HFFc6 (cell line): Measurements from ENCODE around the gene PRSS48. TPM values are rescaled to one million over a fixed set of nuclear protein-coding genes. Genes with fewer than 3 reads are reported as not detected.
"Not testable (repeated sequence)": the region's sequence is repeated elsewhere in the genome, so short reads cannot be mapped to it uniquely, and the experiment has no call there.

Source experiments
- DNase-seq: peaks from one replicate; pipeline ENCODE4 v3.0.0-alpha.2; 2018
- H3K27ac Mint-ChIP-seq: 2 replicates; pipeline ENCODE4 v1.8.0; 2020; ENCODE audit warnings: mild to moderate bottlenecking, mixed read lengths
- H3K27me3 Mint-ChIP-seq: 2 replicates; pipeline ENCODE4 v1.8.0; 2021; ENCODE audit warnings: mild to moderate bottlenecking, moderate library complexity, mixed read lengths; ENCODE audit not compliant: insufficient read depth
- H3K36me3 Mint-ChIP-seq: 2 replicates; pipeline ENCODE4 v1.8.0; 2021; ENCODE audit warnings: low read depth, mixed read lengths
- H3K4me1 Mint-ChIP-seq: 2 replicates; pipeline ENCODE4 v1.8.0; 2020; ENCODE audit warnings: low read depth, mixed read lengths
- H3K4me3 Mint-ChIP-seq: 2 replicates; pipeline ENCODE4 v1.8.0; 2020; ENCODE audit warnings: mild to moderate bottlenecking, moderate library complexity, mixed read lengths
- H3K9me3 Mint-ChIP-seq: 2 replicates; pipeline ENCODE4 v1.8.0; 2020; ENCODE audit warnings: mild to moderate bottlenecking, mixed read lengths
- CTCF ChIP-seq: fragments of 200-600 bp; sonication (generic); IDR thresholded peaks from 2 replicates; pipeline ENCODE4 v1.5.0; 2021; ENCODE audit warnings: antibody characterized with exemption, mild to moderate bottlenecking
- total RNA-seq, 6 experiments: library from RNA; stranded (reverse); fragmentation: NEBNext Ultra II Directional; extraction: Animal tissue kit (Norgen Biotek cat#: 25700); gene quantifications; 2 replicates in 1 of 6; 3 replicates in 5 of 6; pipeline ENCODE4 v1.2.3, GENCODE V29; 2021

Gene PRSS48
- total RNA-seq, 6 experiments from 2014 or later = not detected

DNA sequence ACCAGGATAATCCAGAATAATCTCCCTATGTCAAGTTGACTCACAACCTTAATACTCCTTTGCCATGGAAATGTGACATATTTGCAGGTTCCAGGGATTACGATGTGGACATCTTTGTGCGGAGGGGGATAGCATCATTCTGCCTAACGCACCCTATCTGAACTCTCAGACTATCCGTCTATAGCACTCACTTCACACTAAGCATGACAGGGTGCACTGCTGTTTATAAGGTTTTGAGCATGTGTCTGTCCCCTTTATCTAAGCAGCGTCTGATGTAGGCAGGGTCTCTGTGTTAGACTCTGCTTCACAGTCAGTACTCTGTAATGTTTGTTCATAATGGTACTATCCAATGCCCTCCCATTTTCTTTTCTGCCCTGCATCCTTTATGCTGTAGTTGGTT, 43.4 kb upstream of the PRSS48 start:
- TF ChIP-seq CTCF = no peak
- peaks cover 8% of the 10 kb centered on the region for H3K4me1 Mint-ChIP-seq
- DNase-seq = no peak
- H3K27ac Mint-ChIP-seq = no peak overlapping the region
- H3K27me3 Mint-ChIP-seq = no peaks in the 10 kb centered on the region
- H3K4me3 Mint-ChIP-seq = no peak overlapping the region
- H3K9me3 Mint-ChIP-seq = peaks cover 4% of the 10 kb centered on the region; the same call in 1 of the 2 replicates
- H3K36me3 Mint-ChIP-seq = 0 out of 2 replicates have a peak, but pooled peaks cover 9% of the 10 kb centered on the region

DNA sequence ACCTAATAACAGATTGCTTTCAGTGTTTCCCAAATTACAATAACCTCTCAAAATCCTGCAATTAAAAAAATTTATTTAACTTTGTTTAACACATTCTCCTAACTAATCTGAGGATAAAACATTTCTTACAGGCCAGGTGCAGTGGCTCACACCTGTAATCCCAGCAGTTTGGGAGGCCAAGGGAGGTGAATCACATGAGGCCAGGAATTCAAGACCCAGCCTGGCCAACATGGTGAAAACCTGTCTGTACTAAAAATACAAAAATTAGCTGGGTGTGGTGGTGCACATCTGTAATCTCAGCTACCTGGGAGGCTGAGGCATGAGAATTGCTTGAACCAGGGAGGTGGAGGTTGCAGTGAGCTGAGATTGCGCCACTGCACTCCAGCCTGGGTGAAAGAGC, 41.6 kb upstream of the PRSS48 start:
- H3K27ac Mint-ChIP-seq, H3K4me3 Mint-ChIP-seq, H3K9me3 Mint-ChIP-seq, H3K27me3 Mint-ChIP-seq, DNase-seq, H3K36me3 Mint-ChIP-seq, H3K4me1 Mint-ChIP-seq: not testable (repeated sequence)

DNA sequence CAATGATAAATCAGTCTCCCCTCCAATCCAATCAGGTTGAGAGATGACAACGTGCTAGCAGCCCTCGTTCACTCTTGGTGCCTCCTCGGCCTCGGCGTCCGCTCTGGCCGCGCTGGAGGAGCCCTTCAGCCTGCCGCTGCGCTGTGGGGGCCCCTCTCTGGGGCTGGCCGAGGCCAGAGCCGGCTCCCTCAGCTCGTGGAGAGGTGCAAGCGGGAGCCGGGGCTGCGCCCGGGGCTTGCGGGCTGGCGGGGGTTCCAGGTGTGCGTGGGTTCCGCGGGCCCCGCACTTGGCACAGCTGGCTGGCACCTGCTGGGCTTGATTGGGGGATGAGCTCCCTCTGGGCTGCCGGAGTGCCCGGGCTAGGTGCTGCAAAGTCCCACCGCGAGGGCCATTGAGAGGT, 40.9 kb upstream of the PRSS48 start:
- H3K4me3 Mint-ChIP-seq = no peak overlapping the region
- peaks cover 4% of the 10 kb centered on the region; the same call in 1 of the 2 replicates for H3K9me3 Mint-ChIP-seq
- H3K4me1 Mint-ChIP-seq = peaks cover 9% of the 10 kb centered on the region
- no peak overlapping the region for H3K27ac Mint-ChIP-seq
- no peak for TF ChIP-seq CTCF
- peaks cover 3% of the 10 kb centered on the region; the same call in 1 of the 2 replicates for H3K27me3 Mint-ChIP-seq
- no peak for DNase-seq
- 0 out of 2 replicates have a peak, but pooled peaks cover 4% of the 10 kb centered on the region for H3K36me3 Mint-ChIP-seq

- no peak overlapping the region for H3K27ac Mint-ChIP-seq
- H3K9me3 Mint-ChIP-seq = peaks cover 4% of the 10 kb centered on the region; the same call in 1 of the 2 replicates
- H3K36me3 Mint-ChIP-seq = 0 out of 2 replicates have a peak, but pooled peaks cover 4% of the 10 kb centered on the region
- DNase-seq = peak; percentile 28
- H3K4me3 Mint-ChIP-seq = no peak overlapping the region
- H3K27me3 Mint-ChIP-seq = peaks cover 5% of the 10 kb centered on the region; the same call in 1 of the 2 replicates
- peaks cover 9% of the 10 kb centered on the region for H3K4me1 Mint-ChIP-seq
- TF ChIP-seq CTCF = peak; percentile 56
These were observed 38.5 kb upstream of the PRSS48 start for GRCh38 chr4:151238477-151238876.

- TF ChIP-seq CTCF = no peak
- Mint-ChIP-seq H3K9me3 (peaks cover 4% of the 10 kb centered on the region; the same call in 1 of the 2 replicates), H3K27me3 (peaks cover 5% of the 10 kb centered on the region; the same call in 1 of the 2 replicates), H3K4me1 (peaks cover 9% of the 10 kb centered on the region), H3K4me3 (no peak overlapping the region), H3K27ac (no peak overlapping the region), H3K36me3 (0 out of 2 replicates have a peak, but pooled peaks cover 4% of the 10 kb centered on the region)
- no peak for DNase-seq
These were observed 37.4 kb upstream of the PRSS48 start for GRCh38 chr4:151239608-151240007.

DNA sequence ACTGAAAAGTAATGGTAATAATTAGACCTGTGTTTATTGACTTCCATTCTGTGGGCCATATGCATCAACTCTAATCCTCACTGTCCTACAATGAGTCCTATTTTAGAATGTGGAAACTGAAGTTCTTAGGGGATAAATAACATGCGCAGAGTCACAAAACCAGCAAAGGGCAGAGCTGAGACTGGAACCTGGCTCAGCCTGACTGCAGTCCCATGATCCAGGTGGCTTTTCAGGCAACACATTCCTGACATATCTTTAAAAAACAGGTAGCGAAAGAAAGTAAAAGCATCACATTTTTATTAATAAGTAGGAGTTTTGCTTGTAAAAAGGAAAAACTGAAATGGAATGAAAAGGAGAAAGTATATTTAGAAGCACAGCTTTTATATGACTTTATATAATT, 34.7 kb upstream of the PRSS48 start:
- Mint-ChIP-seq H3K4me3 (no peak overlapping the region), H3K27me3 (peaks cover 5% of the 10 kb centered on the region; the same call in 1 of the 2 replicates), H3K4me1 (peaks cover 9% of the 10 kb centered on the region), H3K27ac (no peak overlapping the region), H3K9me3 (no peaks in the 10 kb centered on the region), H3K36me3 (no peaks in the 10 kb centered on the region)
- no peak for DNase-seq
- no peak for TF ChIP-seq CTCF
